ENCODE results near the gene MRPS7. TPM values are rescaled to one million over a fixed set of nuclear protein-coding genes. Genes with fewer than 3 reads are reported as not detected.

The MRPS7 gene
- total RNA-seq, 1 donor from 2014 or later, result 34.7 TPM

- no peaks in the 10 kb centered on the region for H3K9me3 ChIP-seq
- H3K27ac ChIP-seq, result no peak overlapping the region
- H3K4me3 ChIP-seq, result no peak overlapping the region
- H3K27me3 ChIP-seq, result no peaks in the 10 kb centered on the region
- ATAC-seq (no peak), DNase-seq (no peak)
- peaks cover 44% of the 10 kb centered on the region for H3K36me3 ChIP-seq
- peaks cover 16% of the 10 kb centered on the region for H3K4me1 ChIP-seq
- intact Hi-C loops (cut with DNase I), result no loop called here
- TF ChIP-seq CTCF (IDR thresholded peaks at IDR 0.05), result no peak
These were observed 4.1 kb downstream of the MRPS7 start for GRCh38 chr17:75265614-75266315.

GRCh38 chr17:75266316-75267152, 4.9 kb downstream of the MRPS7 start:
- ATAC-seq, result no peak
- H3K9me3 ChIP-seq, result no peaks in the 10 kb centered on the region
- no peak overlapping the region for H3K27ac ChIP-seq
- H3K4me1 ChIP-seq, result peaks cover 16% of the 10 kb centered on the region
- no peak for TF ChIP-seq CTCF (IDR thresholded peaks at IDR 0.05)
- H3K27me3 ChIP-seq, result no peaks in the 10 kb centered on the region
- peaks cover 44% of the 10 kb centered on the region for H3K36me3 ChIP-seq
- no peak for DNase-seq
- no peak overlapping the region for H3K4me3 ChIP-seq
- intact Hi-C loops (cut with DNase I), result no loop called here

GRCh38 chr17:75267153-75267410, 5.4 kb downstream of the MRPS7 start:
- Histone ChIP-seq H3K27me3 (no peaks in the 10 kb centered on the region), H3K36me3 (peaks cover 44% of the 10 kb centered on the region), H3K4me3 (no peak overlapping the region), H3K4me1 (peaks cover 19% of the 10 kb centered on the region), H3K27ac (no peak overlapping the region), H3K9me3 (no peaks in the 10 kb centered on the region)
- DNase-seq (peak; percentile 73), ATAC-seq (peak; percentile 29)
- intact Hi-C loops (cut with DNase I), result no loop called here
- no peak for TF ChIP-seq CTCF (IDR thresholded peaks at IDR 0.05)

GRCh38 chr17:75267411-75268232, 5.9 kb downstream of the MRPS7 start:
- Histone ChIP-seq H3K27ac (no peak overlapping the region), H3K9me3 (no peaks in the 10 kb centered on the region), H3K36me3 (peaks cover 44% of the 10 kb centered on the region), H3K4me1 (peaks cover 19% of the 10 kb centered on the region), H3K27me3 (no peaks in the 10 kb centered on the region), H3K4me3 (no peak overlapping the region)
- DNase-seq, result no peak
- intact Hi-C loops (cut with DNase I), result no loop called here
- no peak for ATAC-seq
- TF ChIP-seq CTCF (IDR thresholded peaks at IDR 0.05), result no peak

- H3K36me3 ChIP-seq, result peaks cover 27% of the 10 kb centered on the region
- H3K9me3 ChIP-seq, result no peaks in the 10 kb centered on the region
- H3K4me1 ChIP-seq, result peaks cover 18% of the 10 kb centered on the region
- H3K4me3 ChIP-seq, result peak overlapping the region; percentile 73
- no peaks in the 10 kb centered on the region for H3K27me3 ChIP-seq
- no peak for DNase-seq
- peak overlapping the region; percentile 93 for H3K27ac ChIP-seq
- ATAC-seq, result no peak
- intact Hi-C loops (cut with DNase I), result no loop called here
- TF ChIP-seq CTCF (IDR thresholded peaks at IDR 0.05), result no peak
These were observed 8.2 kb downstream of the MRPS7 start for GRCh38 chr17:75269844-75270217.
